ENCODE data around the gene CAMKK1.

The CAMKK1 gene

DNA sequence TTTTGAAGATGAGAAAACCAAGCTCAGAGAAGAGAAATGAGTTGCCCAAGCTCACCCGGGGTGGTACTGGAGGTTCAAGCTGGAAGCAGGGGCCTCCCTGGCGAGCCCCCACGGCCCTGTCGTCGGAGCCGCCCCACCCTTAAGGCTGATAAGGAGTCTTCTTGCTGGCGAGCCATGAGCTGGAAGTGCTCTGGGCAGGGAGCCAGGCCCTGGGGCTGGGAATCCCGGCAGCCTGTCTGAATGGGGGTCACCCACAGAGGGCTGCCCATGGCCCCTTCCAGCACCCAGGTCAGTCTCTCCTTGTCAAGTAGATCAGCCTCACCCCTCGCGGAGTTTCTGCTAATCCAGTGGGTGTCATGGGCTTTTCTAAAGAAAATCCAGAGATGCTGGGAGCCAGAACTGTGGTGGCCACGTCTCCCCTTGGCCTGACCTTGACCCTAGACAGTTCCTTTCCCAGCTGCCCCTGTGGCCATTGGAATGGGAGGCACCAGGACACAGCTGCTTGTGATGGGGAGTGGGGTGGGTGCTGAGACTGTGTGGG lies 24.6 kb upstream of the CAMKK1 start:
- no peak for DNase-seq

DNA sequence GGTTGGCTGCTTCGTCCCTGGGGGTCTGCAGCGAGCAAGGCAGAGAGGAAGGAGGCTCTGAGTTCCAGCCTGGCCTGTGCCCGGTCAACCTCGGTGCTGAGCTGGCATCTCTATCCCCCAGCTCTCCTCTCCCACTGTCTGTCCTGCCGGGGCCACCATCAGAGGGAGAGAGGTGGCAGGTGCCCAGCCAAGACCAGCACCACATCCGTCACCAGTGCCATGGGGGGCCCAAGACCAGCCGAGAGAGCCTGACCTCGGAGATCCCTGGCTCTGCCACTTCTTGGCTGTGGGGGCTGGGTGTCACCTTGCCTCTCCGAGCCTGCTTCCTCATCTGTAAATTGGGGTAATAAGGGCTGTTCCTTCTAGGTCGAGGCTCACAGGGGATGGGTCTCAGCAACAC lies 24.0 kb upstream of the CAMKK1 start:
- no peak for DNase-seq

- no peak for DNase-seq
These were observed 23.3 kb upstream of the CAMKK1 start, which contains the start of gene P2RX1 for GRCh38 chr17:3915995-3916696. P2RX1 (minus strand) TSS chr17:3916465; CDS start chr17:3916225, 240 bp downstream.

DNA sequence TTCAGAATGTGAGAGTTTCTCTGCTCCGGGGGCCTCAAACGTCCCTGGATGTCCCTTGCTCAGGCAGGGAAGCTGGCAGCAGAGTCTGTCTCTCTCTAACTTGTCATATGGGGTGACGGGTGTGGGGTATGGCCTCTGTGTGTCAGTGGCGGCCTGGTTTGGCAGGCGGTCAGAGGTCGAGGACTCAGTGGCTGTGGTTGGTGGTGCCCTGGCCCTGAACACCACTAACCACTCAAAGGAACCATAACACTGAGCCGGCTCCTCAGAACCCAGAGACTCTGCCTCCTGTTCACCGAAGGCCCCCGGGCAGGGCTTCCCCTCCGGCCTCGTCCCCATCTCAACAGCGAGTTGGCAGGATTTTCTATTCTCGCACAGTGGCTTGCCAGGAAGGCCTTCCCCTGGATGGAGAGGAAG lies 22.7 kb upstream of the CAMKK1 start:
- no peak for DNase-seq

DNA sequence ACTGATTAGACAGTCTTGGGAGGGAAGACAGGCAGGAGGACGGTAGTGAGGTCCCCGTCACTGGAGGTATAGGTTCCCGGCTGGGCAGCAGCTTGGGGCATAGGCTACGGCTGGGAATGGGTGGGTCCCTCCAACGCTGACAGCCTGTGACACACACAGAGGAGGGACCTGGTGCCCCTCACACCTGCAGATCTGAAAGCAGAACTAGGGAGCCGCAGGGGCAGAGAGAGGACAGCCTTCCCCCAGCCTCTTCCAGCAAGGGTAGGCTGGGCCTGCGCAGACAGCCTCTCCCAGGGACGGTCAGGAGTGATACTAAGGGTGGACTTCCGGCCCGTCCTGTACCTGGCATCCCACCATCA lies 21.4 kb upstream of the CAMKK1 start:
- no peak for DNase-seq

- peak; percentile 86 for DNase-seq
These were observed 20.9 kb upstream of the CAMKK1 start for GRCh38 chr17:3913531-3914311.

DNA sequence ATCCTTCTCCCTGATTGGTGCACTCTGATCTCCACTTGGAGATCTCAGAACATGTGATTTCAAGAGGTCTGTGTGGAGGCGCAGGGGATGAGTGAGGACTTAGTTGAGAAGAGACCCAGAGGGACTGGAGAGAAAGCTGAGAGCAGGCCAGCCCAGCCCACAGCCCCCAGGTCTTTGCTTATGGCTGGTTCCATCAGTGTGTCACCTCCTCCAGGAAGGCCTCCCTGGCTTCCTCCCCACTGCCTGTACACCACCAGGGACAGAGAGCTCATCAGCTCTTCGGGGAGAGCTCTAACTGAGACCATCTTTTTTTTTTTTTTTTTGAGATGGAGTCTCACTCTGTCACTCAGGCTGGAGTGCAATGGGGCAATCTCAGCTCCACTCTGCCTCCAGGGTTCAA lies 20.0 kb upstream of the CAMKK1 start:
- DNase-seq, result no peak

DNA sequence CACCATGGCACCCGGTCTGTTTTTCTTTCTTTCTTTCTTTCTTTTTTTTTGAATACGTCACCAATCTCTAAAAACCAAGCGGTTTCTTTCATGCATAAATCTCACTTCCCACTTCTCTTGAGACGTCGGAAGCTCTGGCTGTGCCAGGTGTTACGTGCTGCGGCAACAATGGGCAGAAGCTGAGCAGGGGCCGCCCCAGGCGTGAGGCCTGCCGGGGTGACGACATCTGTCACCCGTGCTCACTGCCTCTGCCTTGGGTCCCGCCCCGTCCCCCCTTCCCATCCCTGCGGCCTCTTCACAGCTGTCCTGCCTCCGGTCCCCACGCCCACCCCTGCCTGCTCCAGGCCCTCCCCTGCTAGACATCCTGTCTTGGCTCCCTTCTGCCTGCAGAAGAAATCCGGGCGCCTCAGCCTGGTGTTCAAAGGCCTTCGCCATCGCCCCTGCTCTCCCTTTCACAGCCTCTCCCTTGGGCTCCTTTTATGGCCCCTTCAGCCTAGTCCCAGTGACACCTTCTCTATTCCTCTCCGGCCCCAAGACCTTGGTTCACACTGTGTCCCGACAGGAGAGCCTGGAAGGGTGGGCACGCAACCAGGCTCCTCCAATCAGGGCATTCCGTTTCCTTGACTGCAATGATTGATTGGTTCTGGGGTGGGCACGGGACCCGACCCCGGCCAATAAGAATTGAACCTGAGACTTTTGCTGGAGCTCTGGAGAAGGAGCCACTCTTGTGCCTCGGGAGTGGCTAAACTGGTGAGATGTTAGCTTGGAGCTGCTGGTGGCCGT lies 18.6 kb upstream of the CAMKK1 start:
- DNase-seq, result peak; percentile 72

DNA sequence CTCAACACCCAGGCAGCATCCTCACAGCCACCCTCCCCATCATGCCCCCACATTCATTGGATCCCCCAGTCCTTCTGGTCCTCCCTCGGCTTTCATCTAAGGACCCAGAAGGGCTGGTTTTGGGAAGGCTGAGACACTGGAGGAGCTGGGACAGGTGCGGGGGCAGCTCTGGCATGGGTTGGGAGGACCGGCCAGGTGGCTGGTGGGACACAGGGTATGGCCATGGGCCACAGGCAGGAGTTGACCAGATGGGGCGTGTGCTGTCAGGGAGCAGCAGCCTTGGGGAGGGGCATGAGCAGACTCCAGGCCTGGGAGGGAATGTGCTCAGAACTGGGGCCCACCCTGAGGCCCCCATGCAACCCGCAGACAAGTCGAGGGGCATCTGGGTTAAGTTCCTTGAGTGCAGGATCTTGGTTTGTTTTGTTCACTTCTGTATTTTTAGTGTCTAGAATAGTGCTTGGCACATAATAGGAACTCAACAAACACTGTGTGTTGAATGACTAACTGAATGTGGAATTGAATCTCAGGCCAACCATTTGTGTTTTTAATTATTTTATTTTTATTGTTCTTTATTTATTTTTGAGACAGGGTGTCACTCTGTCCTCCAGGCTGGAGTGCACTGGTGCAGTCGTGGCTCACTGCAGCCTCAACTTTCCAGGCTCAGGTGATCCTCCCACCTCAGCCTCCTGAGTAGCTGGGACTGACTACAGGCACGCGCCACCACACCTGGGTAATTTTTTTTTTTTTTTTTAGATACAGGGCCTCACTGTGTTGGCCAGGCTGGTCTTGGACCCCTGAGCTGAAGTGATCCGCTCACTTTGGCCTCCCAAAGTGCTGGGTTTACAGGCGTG lies 17.8 kb upstream of the CAMKK1 start:
- no peak for DNase-seq

- DNase-seq, result no peak
These were observed 16.4 kb upstream of the CAMKK1 start for GRCh38 chr17:3909257-3909656.

- no peak for DNase-seq
These were observed 14.8 kb upstream of the CAMKK1 start for GRCh38 chr17:3907483-3908216.

- no peak for DNase-seq
These were observed 14.0 kb upstream of the CAMKK1 start for GRCh38 chr17:3906881-3907280.

DNA sequence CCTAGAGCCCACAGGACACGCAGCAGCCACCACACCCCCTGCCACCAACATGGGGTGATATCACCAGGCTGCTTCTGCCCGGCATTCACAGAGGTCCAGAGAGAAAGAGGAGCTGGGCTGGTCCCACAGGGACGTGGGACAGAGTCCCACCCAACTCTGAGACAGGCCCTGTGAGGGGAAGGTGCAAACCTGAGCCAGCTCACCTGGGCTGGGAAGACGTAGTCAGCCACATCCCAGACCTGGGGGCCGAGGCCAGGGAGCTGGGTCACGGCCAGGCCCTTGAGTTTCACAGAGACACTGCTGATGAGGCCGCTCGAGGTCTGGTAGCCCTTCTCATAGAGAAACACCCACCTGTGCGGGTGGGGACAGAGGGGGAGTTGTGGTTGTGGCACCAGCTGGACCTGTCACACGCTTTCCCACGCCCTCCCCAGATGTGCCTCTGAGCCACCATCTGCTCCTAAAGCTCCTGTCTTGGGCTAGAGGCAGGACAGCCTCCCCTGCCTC lies 12.2 kb upstream of the CAMKK1 start:
- no peak for DNase-seq

DNA sequence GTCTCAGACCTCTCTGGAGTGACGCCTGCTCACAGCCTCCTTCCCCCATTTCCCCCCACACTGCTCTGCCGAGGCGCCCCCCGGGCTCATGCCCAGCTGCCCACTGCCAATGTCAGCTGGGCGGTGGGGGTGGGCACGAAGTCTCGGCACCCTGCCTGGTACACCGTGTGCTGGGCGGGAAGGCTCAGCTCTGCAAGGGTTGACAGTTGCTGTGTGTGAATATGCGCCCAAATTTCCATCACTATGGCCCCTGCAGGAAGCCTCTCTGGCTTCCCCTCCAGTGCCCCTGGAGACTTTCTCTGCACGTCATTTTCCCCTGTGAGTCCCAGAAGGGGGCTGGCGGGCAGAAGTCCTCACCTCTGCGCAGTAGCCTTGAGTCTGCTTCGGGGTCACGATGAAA lies 11.6 kb upstream of the CAMKK1 start:
- DNase-seq, result no peak

GRCh38 chr17:3903881-3904290 lies 11.0 kb upstream of the CAMKK1 start:
- no peak for DNase-seq

- DNase-seq, result no peak
These were observed 10.4 kb upstream of the CAMKK1 start for GRCh38 chr17:3903051-3903825.

DNA sequence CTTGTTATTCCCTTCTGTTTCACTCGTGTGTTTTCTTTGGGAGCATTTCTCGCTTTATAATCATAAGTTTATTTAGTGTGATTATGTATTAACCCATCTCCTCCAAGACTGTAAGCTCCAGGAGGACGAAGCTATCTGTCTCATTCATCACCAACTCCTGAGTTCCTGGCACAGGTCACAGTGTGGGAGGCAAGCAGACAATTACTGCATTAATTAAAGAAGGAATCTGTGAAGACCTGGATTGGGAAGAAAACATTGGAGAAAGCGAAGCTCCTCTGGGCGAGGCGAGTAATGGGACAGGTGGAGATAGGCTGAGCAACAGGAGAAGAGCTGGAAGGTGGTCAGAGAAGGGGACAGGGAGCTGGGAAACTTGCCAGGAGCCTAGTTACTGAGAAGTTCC lies 7.8 kb upstream of the CAMKK1 start:
- DNase-seq, result no peak

DNA sequence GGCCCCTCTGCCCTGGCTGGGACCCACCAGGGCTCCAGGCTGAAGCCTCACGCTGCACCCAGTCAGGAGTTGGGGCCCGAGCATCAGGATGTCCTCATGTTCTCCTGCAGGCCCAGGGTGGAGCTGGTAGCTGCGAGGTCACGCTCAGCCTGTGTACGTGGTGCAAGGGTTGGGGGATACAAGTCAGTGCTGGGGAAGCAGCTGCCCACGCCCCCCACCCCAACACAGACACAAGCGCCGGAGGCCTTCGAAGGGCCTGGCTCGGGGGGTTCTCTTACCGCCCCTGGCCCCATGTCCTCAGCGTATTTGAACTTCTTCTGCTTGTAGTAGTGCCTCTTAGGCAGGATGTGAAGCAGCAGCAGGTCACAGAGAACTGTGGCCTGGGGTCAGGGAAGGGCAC lies 4.9 kb upstream of the CAMKK1 start:
- DNase-seq, result no peak

- no peak for DNase-seq
These were observed 4.0 kb upstream of the CAMKK1 start for GRCh38 chr17:3896968-3897235.

DNA sequence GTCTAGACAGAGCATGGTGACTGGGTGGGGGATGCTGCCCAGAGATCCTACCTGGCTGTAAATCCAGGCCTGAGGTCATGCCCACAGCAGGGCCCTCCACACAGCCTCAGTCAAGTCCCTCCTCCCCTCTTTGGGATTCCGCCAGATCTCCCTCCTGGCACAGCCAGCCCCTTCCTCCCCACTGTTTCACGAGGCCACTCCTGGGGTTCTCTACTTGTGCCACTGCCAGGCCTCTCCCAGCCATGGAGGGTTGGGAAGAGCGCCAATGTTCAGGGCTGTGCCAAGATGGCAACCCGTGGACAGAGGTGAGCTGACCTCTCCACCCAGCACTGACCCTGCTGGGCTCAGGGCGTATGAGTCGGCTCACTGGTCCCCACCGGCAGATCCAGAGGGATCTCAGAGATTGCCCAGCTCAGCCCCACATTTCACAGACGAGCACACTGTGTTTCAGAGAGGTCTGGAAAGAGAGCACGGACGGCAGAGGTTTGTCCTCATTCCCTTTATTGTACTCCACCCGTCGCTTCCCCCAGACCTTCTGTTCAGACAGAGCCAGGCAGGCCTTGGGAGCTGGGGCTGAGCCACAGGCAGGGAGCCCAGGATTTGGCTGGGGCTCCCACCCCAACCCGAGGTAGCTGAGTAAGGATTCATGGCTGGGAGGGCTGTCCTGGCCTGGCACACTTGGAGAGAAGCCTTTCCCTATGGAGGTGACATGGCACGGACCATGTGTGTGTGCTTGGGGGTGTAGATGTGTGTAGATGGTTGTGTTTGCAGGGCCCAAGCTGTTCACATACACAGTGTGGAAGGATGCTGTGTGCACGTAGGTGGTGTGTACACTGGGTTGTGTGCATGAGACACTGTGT lies 3.5 kb upstream of the CAMKK1 start:
- no peak for DNase-seq
